HepG2 (cell line): ENCODE measurements around the gene DDOST. TPM values are rescaled to one million over a fixed set of nuclear protein-coding genes. Genes with fewer than 3 reads are reported as not detected.
A peak's percentile ranks its signal among the peaks of the same experiment; 100 is the strongest.

Experiments used
- CHD4 ChIP-seq: fragments of 200-600 bp; sonication (generic); IDR thresholded peaks from 2 replicates; pipeline ENCODE4 v1.7.0; 2017; ENCODE audit warnings: mild to moderate bottlenecking, low read length, borderline replicate concordance
- FOXC1 ChIP-seq: sonication (generic); formaldehyde crosslinking; IDR thresholded peaks from 2 replicates; pipeline ENCODE4 v1.8.0; 2022; ENCODE audit warnings: mild to moderate bottlenecking, missing genetic modification reagents, borderline replicate concordance
- HHEX ChIP-seq: IDR thresholded peaks from 2 replicates; pipeline ENCODE4 v1.6.1; 2016; ENCODE audit warnings: control low read depth
- NFE2L1 ChIP-seq: sonication (generic); formaldehyde crosslinking; IDR thresholded peaks from 2 replicates; pipeline ENCODE4 v1.4.0; 2020; ENCODE audit warnings: missing genetic modification reagents, mild to moderate bottlenecking, borderline replicate concordance
- NR3C1 ChIP-seq: sonication (generic); formaldehyde crosslinking; IDR thresholded peaks from 2 replicates; pipeline ENCODE4 v1.4.0; 2020; ENCODE audit warnings: missing genetic modification reagents
- PAX8 ChIP-seq: sonication (generic); formaldehyde crosslinking; IDR thresholded peaks from 2 replicates; pipeline ENCODE4 v1.8.0; 2022; ENCODE audit warnings: mild to moderate bottlenecking, missing genetic modification reagents, borderline replicate concordance
- RFXANK ChIP-seq: IDR thresholded peaks from 2 replicates; pipeline ENCODE4 v1.6.1; 2016
- SIN3A ChIP-seq: IDR thresholded peaks from 2 replicates; pipeline ENCODE4 v1.6.1; 2011; ENCODE audit warnings: low read depth, mild to moderate bottlenecking, control low read depth, low read length, borderline replicate concordance
- TARDBP ChIP-seq: sonication (generic); formaldehyde crosslinking; IDR thresholded peaks from 2 replicates; pipeline ENCODE4 v1.8.0; 2022; ENCODE audit warnings: mild to moderate bottlenecking, missing genetic modification reagents
- ZBTB7B ChIP-seq: sonication (generic); formaldehyde crosslinking; IDR thresholded peaks from 2 replicates; pipeline ENCODE4 v1.4.0; 2020; ENCODE audit warnings: missing genetic modification reagents
- ZFP82 ChIP-seq: sonication (generic); formaldehyde crosslinking; IDR thresholded peaks from 2 replicates; pipeline ENCODE4 v1.5.1; 2020; ENCODE audit warnings: mild to moderate bottlenecking, missing genetic modification reagents, borderline replicate concordance
- ZNF101 ChIP-seq: sonication (generic); formaldehyde crosslinking; IDR thresholded peaks from 2 replicates; pipeline ENCODE4 v1.4.0; 2020; ENCODE audit warnings: mild to moderate bottlenecking, low read depth, missing genetic modification reagents, borderline replicate concordance
- ZNF12 ChIP-seq: sonication (generic); formaldehyde crosslinking; IDR thresholded peaks from 2 replicates; pipeline ENCODE4 v1.5.0; 2020; ENCODE audit warnings: missing genetic modification reagents
- ZNF180 ChIP-seq: sonication (generic); formaldehyde crosslinking; IDR thresholded peaks from 2 replicates; pipeline ENCODE4 v1.4.0; 2020; ENCODE audit warnings: low read depth, missing genetic modification reagents, borderline replicate concordance
- ZNF253 ChIP-seq: sonication (generic); formaldehyde crosslinking; IDR thresholded peaks from 2 replicates; pipeline ENCODE4 v1.8.0; 2022; ENCODE audit warnings: mild to moderate bottlenecking, missing genetic modification reagents, borderline replicate concordance
- ZNF382 ChIP-seq: sonication (generic); formaldehyde crosslinking; IDR thresholded peaks from 2 replicates; pipeline ENCODE4 v1.5.0; 2020; ENCODE audit warnings: missing genetic modification reagents, mild to moderate bottlenecking, borderline replicate concordance
- ZNF543 ChIP-seq: sonication (generic); formaldehyde crosslinking; IDR thresholded peaks from 2 replicates; pipeline ENCODE4 v1.4.0; 2020; ENCODE audit warnings: mild to moderate bottlenecking, missing genetic modification reagents
- ZNF547 ChIP-seq: sonication (generic); formaldehyde crosslinking; IDR thresholded peaks from 2 replicates; pipeline ENCODE4 v1.5.1; 2020; ENCODE audit warnings: mild to moderate bottlenecking, missing genetic modification reagents
- ZNF564 ChIP-seq: sonication (generic); formaldehyde crosslinking; IDR thresholded peaks from 2 replicates; pipeline ENCODE4 v1.8.1; 2023; ENCODE audit warnings: mild to moderate bottlenecking, missing genetic modification reagents
- ZNF605 ChIP-seq: sonication (generic); formaldehyde crosslinking; IDR thresholded peaks from 2 replicates; pipeline ENCODE4 v1.8.0; 2022; ENCODE audit warnings: mild to moderate bottlenecking, missing genetic modification reagents
- ZNF660 ChIP-seq: sonication (generic); formaldehyde crosslinking; IDR thresholded peaks from 2 replicates; pipeline ENCODE4 v1.5.1; 2020; ENCODE audit warnings: mild to moderate bottlenecking, low read depth, missing genetic modification reagents, borderline replicate concordance
- ZNF772 ChIP-seq: sonication (generic); formaldehyde crosslinking; IDR thresholded peaks from 2 replicates; pipeline ENCODE4 v1.5.0; 2020; ENCODE audit warnings: mild to moderate bottlenecking, missing genetic modification reagents
- ZNF816 ChIP-seq: sonication (generic); formaldehyde crosslinking; IDR thresholded peaks from 2 replicates; pipeline ENCODE4 v1.8.0; 2022; ENCODE audit warnings: missing genetic modification reagents, mild to moderate bottlenecking, borderline replicate concordance
- ZNF879 ChIP-seq: sonication (generic); formaldehyde crosslinking; IDR thresholded peaks from 2 replicates; pipeline ENCODE4 v1.8.1; 2023; ENCODE audit warnings: missing genetic modification reagents
- polyA plus RNA-seq, 8 experiments: library from polyadenylated mRNA; depleted of rRNA in 3 of 8; stranded (reverse) in 7 of 8; unstranded in 1 of 8; fragments of >200 nt; fragmentation: Illumina TruSeq in 4 of 8; extraction: Trizol in 4 of 8; gene quantifications; 2 replicates each; pipeline versions ENCODE4 v1.2.1 to v1.2.3, GENCODE V29; 2011 to 2016; ENCODE audit warnings: low read depth in 4 of 8, missing spikeins in 1 of 8, mixed read lengths in 1 of 8; ENCODE audit not compliant: insufficient read depth in 1 of 8
- total RNA-seq, 5 experiments: library from RNA; depleted of rRNA; stranded (reverse); fragments of >200 nt; fragmentation: Illumina TruSeq; extraction: Trizol; gene quantifications; 2 replicates each; pipeline ENCODE4 v1.2.3, GENCODE V29; 2016; ENCODE audit warnings: low read depth in 1 of 5
- TF ChIP-seq, protein P1 (sequence below): sonication (generic); formaldehyde crosslinking; IDR thresholded peaks from 2 replicates; pipeline ENCODE4 v1.5.0; 2020; ENCODE audit warnings: missing genetic modification reagents
- TF ChIP-seq, protein P2 (sequence below): sonication (generic); formaldehyde crosslinking; IDR thresholded peaks from 2 replicates; pipeline ENCODE4 v1.9.0; 2021; ENCODE audit warnings: missing genetic modification reagents, mild to moderate bottlenecking, borderline replicate concordance
- TF ChIP-seq, protein P3 (sequence below): sonication (generic); formaldehyde crosslinking; IDR thresholded peaks from 2 replicates; pipeline ENCODE4 v1.5.1; 2020; ENCODE audit warnings: missing genetic modification reagents, mild to moderate bottlenecking, borderline replicate concordance

Gene DDOST
- total and polyA plus RNA-seq, 2 of the 13 experiments (the other 11 are each of a cell fraction or from before 2014, with no cell fraction given): 335 to 494 TPM

DNA sequence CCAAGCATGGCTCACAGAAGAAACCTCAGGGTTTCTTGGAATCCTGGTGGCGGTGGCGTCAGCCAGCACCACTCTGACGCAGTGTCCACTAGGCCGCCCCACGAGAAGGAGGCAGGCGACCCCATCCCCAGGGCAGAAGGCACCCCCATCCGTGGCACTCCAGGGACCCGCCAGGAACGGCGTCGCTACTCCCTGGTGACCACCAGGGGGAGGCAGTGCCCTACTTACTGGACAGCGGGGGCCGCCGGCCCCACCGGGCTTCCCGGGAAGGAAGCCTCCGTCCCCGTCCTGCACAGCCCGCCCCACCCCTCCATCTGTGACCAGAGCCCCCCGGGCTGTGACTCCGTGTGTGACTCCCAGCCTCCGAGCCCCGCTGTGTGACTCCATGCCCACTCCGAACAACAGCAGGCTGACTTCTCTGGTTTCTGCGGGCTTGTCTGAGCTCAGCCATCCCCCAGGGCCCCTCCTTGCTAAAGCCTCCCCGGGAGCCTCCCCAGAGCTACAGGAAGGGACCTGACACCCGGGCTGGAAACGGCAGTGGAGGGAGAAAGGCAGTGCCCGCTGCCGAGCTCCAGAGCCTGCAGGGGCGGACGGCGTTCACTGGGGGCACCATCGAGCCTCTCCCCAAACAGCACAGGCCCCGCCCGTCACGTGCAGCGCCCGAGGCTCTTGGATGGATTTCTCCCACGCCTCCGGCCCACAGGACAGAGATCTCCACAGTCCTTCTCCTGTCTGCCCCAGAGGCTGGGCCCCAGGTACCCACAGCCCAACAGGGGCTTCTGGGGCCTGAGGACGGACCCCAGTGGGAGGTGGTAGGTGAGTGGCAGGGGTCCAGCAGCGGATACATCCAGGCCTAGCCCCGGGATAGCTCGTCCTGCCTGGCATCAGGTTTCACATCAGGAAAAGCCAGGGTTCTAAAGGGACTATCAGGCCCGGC, 35.5 kb upstream of the DDOST start (continued):
- TF ChIP-seq, protein P1, sequence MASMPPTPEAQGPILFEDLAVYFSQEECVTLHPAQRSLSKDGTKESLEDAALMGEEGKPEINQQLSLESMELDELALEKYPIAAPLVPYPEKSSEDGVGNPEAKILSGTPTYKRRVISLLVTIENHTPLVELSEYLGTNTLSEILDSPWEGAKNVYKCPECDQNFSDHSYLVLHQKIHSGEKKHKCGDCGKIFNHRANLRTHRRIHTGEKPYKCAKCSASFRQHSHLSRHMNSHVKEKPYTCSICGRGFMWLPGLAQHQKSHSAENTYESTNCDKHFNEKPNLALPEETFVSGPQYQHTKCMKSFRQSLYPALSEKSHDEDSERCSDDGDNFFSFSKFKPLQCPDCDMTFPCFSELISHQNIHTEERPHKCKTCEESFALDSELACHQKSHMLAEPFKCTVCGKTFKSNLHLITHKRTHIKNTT (CRISPR knock-in tag): 0 out of 2 replicates have a peak, but pooled peaks have one; percentile 24
- TF ChIP-seq ZNF253 (CRISPR knock-in tag): no peak
- peak; percentile 32; the same call in 1 of the 2 replicates for TF ChIP-seq ZNF605 (CRISPR knock-in tag)
- TF ChIP-seq ZNF772 (CRISPR knock-in tag): no peak; the same call in 1 of the 2 replicates
- 0 out of 2 replicates have a peak, but pooled peaks have one; percentile 34 for TF ChIP-seq ZNF543 (CRISPR knock-in tag)
- no peak for TF ChIP-seq HHEX (CRISPR knock-in tag)
- TF ChIP-seq FOXC1 (CRISPR knock-in tag): 0 out of 2 replicates have a peak, but pooled peaks have one; percentile 53
- TF ChIP-seq ZBTB7B (CRISPR knock-in tag): peak; percentile 69; the same call in 1 of the 2 replicates
- TF ChIP-seq, protein P2, sequence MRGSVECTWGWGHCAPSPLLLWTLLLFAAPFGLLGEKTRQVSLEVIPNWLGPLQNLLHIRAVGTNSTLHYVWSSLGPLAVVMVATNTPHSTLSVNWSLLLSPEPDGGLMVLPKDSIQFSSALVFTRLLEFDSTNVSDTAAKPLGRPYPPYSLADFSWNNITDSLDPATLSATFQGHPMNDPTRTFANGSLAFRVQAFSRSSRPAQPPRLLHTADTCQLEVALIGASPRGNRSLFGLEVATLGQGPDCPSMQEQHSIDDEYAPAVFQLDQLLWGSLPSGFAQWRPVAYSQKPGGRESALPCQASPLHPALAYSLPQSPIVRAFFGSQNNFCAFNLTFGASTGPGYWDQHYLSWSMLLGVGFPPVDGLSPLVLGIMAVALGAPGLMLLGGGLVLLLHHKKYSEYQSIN (CRISPR knock-in tag): no peak
- TF ChIP-seq CHD4: no peak
- TF ChIP-seq, protein P3, sequence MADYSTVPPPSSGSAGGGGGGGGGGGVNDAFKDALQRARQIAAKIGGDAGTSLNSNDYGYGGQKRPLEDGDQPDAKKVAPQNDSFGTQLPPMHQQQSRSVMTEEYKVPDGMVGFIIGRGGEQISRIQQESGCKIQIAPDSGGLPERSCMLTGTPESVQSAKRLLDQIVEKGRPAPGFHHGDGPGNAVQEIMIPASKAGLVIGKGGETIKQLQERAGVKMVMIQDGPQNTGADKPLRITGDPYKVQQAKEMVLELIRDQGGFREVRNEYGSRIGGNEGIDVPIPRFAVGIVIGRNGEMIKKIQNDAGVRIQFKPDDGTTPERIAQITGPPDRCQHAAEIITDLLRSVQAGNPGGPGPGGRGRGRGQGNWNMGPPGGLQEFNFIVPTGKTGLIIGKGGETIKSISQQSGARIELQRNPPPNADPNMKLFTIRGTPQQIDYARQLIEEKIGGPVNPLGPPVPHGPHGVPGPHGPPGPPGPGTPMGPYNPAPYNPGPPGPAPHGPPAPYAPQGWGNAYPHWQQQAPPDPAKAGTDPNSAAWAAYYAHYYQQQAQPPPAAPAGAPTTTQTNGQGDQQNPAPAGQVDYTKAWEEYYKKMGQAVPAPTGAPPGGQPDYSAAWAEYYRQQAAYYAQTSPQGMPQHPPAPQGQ (CRISPR knock-in tag): 0 out of 2 replicates have a peak, but pooled peaks have one; percentile 37
- no peak for TF ChIP-seq ZNF879
- no peak for TF ChIP-seq ZNF564
- TF ChIP-seq ZNF660 (CRISPR knock-in tag): no peak
- peak; percentile 29; the same call in 1 of the 2 replicates for TF ChIP-seq ZNF12 (CRISPR knock-in tag)
- TF ChIP-seq ZFP82 (CRISPR knock-in tag): no peak
- TF ChIP-seq ZNF816 (CRISPR knock-in tag): no peak
- no peak for TF ChIP-seq RFXANK (CRISPR knock-in tag)
- TF ChIP-seq NFE2L1 (CRISPR knock-in tag): no peak
- TF ChIP-seq NR3C1 (CRISPR knock-in tag): no peak
- TF ChIP-seq TARDBP: no peak
- TF ChIP-seq SIN3A: no peak
- TF ChIP-seq ZNF547 (CRISPR knock-in tag): peak; percentile 82
- no peak for TF ChIP-seq ZNF382 (CRISPR knock-in tag)
- no peak for TF ChIP-seq ZNF180 (CRISPR knock-in tag)
- TF ChIP-seq PAX8 (CRISPR knock-in tag): peak; percentile 48; the same call in 1 of the 2 replicates
- TF ChIP-seq ZNF101: no peak
